ENCODE data around the gene RAD54L2. TPM values are rescaled to one million over a fixed set of nuclear protein-coding genes. Genes with fewer than 3 reads are reported as not detected.

Gene RAD54L2
- total and polyA plus RNA-seq, 2 donors (not counting 3 experiments of a cell fraction or from before 2014, with no cell fraction given), result 7.6 to 31.1 TPM

DNA sequence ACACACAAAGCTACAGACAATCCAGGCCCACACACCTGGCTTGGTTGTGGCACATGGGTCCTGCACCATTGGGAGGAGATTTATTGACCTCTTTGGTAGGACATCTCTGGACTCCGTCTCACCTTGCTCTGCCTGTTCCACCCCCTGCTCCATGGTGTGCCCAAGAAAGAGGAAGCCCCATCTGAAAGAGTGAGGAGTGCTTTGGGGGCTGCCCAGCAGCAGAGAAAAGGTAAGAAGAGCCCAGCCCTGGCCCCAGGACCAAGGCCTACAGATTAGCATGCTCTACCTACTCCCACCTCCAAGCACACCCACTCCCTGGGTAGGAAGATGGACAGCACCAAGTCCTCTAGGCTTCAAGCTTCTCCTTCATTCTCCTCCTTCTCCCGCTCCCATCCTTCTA is 35.5 kb upstream of the RAD54L2 start:
- no peaks in the 10 kb centered on the region for H3K27me3 ChIP-seq (ENCODE audit: control insufficient read depth in 2 of 2, insufficient read depth in 2 of 2, low read length in 2 of 2)
- no peak overlapping the region for H3K4me2 ChIP-seq (ENCODE audit: insufficient read depth, low read length)
- no peak overlapping the region for H2AFZ ChIP-seq (ENCODE audit: low read depth, low read length)
- no peak overlapping the region for H3K9ac ChIP-seq (replicated peaks; ENCODE audit: extremely low read depth, insufficient read depth, low read length)
- H3K9me3 ChIP-seq (replicated peaks; ENCODE audit: control insufficient read depth, insufficient read depth, low read length), result no peaks in the 10 kb centered on the region
- H3K4me1 ChIP-seq (ENCODE audit: control insufficient read depth, extremely low read depth, insufficient read depth, low read length), result peaks cover 8% of the 10 kb centered on the region
- TF ChIP-seq FOS (IDR thresholded peaks at IDR 0.05; ENCODE audit: borderline replicate concordance, insufficient read depth, low read length) (no peak), EZH2 (IDR thresholded peaks at IDR 0.05; ENCODE audit: borderline replicate concordance, low read depth, low read length, severe bottlenecking) (no peak), JUN (IDR thresholded peaks at IDR 0.05; ENCODE audit: borderline replicate concordance, insufficient read depth, insufficient read length, low read depth) (no peak), POLR2A (IDR thresholded peaks at IDR 0.05; ENCODE audit: low read depth, low read length) (no peak), MYC (IDR thresholded peaks at IDR 0.05; ENCODE audit: low read depth, low read length) (no peak), GATA2 (IDR thresholded peaks at IDR 0.05; ENCODE audit: insufficient read depth, insufficient read length, low read depth, low read length) (no peak), POLR2AphosphoS5 (IDR thresholded peaks at IDR 0.05; ENCODE audit: insufficient read depth, low read depth, low read length) (no peak)
- TF ChIP-seq, protein P1, sequence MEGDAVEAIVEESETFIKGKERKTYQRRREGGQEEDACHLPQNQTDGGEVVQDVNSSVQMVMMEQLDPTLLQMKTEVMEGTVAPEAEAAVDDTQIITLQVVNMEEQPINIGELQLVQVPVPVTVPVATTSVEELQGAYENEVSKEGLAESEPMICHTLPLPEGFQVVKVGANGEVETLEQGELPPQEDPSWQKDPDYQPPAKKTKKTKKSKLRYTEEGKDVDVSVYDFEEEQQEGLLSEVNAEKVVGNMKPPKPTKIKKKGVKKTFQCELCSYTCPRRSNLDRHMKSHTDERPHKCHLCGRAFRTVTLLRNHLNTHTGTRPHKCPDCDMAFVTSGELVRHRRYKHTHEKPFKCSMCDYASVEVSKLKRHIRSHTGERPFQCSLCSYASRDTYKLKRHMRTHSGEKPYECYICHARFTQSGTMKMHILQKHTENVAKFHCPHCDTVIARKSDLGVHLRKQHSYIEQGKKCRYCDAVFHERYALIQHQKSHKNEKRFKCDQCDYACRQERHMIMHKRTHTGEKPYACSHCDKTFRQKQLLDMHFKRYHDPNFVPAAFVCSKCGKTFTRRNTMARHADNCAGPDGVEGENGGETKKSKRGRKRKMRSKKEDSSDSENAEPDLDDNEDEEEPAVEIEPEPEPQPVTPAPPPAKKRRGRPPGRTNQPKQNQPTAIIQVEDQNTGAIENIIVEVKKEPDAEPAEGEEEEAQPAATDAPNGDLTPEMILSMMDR (IDR thresholded peaks at IDR 0.05; ENCODE audit: extremely low read depth in 1 of 2, insufficient read depth in 1 of 2, low read depth in 1 of 2, low read length in 2 of 2), result no peak
- TF ChIP-seq, protein P2, sequence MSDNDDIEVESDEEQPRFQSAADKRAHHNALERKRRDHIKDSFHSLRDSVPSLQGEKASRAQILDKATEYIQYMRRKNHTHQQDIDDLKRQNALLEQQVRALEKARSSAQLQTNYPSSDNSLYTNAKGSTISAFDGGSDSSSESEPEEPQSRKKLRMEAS (IDR thresholded peaks at IDR 0.05; ENCODE audit: insufficient read depth, insufficient read length), result no peak
- H3K4me3 ChIP-seq (replicated peaks in 1 of 3; ENCODE audit: insufficient read depth in 1 of 3, low read depth in 1 of 3, low read length in 3 of 3), result no peak overlapping the region
- H3K36me3 ChIP-seq (ENCODE audit: control insufficient read depth in 2 of 2, extremely low read depth in 1 of 2, insufficient read depth in 2 of 2, low read length in 2 of 2), result no peaks in the 10 kb centered on the region
- dilution Hi-C loops (cut with MboI; ENCODE audit: extremely low pct_ligation_motif_present, low sequenced_read_pairs), result no loop called here
- ChIA-PET POLR2A (no interaction called here), CTCF (interaction anchor here (1.0 to 7.9 kb wide), 14 partner anchors 10 to 297 kb away, joined by 3 to 230 read pairs (median 14); no protein-coding TSS in a partner anchor)
- no peaks in the 10 kb centered on the region for H4K20me1 ChIP-seq (replicated peaks; ENCODE audit: control insufficient read depth, extremely low read depth, insufficient read depth, low read length)
- intact Hi-C loops (cut with micrococcal nuclease), result loop anchor here (2.0 to 5.0 kb wide), 3 partner anchors 36 to 891 kb away; partner anchors contain the start of genes CISH, PARP3, RAD54L2 and RRP9
- no peaks in the 10 kb centered on the region for H3K9me1 ChIP-seq (replicated peaks; ENCODE audit: control insufficient read depth, extremely low read depth, insufficient read depth, low read length)
- no peak for DNase-seq (ENCODE audit: low read depth, low spot score)
- H3K79me2 ChIP-seq (ENCODE audit: control insufficient read depth, insufficient read depth, low read length), result peaks cover 12% of the 10 kb centered on the region
- no peak for FAIRE-seq
- H3K27ac ChIP-seq (ENCODE audit: insufficient read depth, low read depth, low read length), result no peak overlapping the region
- BruUV-seq (replicated peaks), result no TSS peak
